ENCODE measurements around the gene ZNF697.
"Not testable (repeated sequence)": the region's sequence is repeated elsewhere in the genome, so short reads cannot be mapped to it uniquely, and the experiment has no call there.

Gene ZNF697

DNA sequence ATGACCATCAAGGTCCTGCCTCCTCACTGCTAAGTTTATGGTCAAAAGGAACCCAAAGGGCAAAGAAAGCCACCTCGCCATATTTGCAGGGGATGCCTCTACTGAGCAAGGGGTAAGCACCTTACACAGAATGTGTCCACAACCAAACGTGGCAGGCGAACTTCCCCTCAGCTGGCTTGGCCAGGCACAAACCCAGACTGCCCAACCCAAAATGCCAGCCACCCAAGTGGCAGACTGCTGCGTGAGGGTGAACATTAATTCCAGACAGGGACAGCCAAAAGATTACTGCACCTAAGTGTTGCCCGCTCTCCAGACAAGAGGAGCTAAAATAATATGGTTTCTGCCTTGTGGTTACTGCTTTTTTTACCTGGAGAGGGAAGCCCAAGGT is 16.0 kb downstream of the ZNF697 start:
- in situ Hi-C loops (cut with HindIII; ENCODE audit: low sequenced_read_pairs), result no loop called here

DNA sequence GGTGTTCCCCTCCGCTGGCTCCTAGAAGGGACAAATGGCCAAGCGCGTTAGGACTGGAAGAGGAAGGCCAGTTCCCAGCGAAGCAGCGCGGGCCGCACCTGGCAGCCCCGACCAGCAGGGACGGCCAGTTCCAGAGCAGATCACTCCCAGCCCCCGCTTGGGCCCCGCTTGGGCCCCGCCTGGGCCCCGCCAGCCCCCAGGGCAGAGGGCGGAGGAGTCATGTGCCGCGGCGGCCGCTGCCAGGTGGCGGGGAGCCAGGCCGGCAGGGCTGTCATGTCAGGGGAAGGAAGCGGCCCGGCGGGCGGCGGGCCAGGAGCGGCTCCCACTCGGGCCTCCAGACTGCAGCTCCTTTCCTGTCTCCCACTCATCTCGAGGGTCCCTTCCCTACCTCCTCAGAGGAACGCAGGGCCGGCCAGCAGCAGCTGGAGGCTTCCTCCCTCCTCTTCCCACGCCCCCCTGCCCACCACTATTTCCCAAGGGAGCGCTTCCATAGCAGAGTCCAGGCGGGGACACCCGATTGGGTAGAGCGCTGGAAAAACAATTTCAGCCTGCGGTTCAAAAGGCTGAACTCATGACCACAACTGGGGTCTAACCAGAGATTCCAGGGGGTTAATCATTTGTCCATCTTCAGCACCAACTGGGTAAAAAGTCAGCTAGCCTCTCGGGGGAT is 16.5 kb downstream of the ZNF697 start:
- in situ Hi-C loops (cut with HindIII; ENCODE audit: low sequenced_read_pairs), result no loop called here

DNA sequence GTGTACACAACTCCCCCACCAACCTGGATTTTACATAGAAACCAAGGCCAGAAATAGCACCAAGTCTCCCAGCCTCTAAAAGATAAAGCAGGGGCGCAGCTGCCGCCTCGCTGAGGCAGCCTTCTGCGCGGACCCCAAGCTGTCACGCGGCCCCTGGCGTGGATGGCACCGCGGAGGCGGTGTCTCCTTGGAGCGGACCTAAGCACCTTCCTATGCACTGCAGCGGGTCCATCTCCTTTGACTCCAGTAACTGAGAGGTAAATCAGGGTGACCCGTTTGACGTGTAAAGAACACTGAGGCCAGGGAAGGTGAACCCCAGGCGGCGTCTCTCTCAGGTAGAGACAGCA is 17.0 kb downstream of the ZNF697 start:
- in situ Hi-C loops (cut with HindIII; ENCODE audit: low sequenced_read_pairs), result no loop called here

DNA sequence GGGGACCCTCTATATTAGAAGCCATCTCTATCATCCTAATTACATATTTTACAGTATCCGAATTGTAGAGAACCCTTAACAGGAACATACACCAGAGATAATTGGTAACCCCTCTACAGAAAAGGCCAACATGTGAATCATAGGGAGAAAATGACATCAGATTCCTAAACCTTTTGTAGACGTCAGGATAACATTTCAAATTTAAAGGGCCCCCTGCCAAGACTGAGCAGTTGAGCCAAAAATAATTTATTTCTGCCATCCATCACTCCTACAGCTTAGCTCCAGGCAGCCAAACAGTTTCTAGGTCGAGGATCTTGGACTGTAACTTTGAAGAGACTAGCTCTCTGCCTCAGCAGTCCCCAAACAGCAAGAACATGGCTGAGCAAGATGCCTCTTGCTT is 21.2 kb downstream of the ZNF697 start:
- in situ Hi-C loops (cut with HindIII; ENCODE audit: low sequenced_read_pairs), result no loop called here

DNA sequence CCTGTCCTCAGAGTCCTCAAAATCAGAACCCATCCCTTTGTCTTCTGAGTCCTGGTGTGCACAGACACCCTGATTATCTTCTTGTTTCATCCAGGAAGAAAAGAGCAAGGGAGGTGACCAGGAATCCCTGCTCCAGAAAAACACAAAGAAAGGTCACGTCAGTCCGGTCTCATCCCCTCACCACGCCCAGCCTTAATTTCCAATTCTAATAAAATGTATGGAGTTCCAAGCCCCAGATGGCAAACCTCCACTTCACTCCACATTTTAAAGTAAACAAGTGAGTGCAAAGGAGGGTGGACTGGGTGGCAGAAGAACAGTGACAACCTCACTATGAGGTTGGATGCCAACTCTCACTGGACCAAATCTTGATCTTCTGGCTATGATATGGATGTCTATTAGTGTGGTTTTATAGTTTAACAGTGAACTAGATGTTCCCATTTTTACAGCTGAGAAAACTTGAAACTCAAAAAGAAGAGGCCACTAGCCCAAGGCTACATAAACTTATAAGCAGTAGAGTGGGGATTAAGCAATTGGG is 22.0 kb downstream of the ZNF697 start:
- in situ Hi-C loops (cut with HindIII; ENCODE audit: low sequenced_read_pairs), result no loop called here

DNA sequence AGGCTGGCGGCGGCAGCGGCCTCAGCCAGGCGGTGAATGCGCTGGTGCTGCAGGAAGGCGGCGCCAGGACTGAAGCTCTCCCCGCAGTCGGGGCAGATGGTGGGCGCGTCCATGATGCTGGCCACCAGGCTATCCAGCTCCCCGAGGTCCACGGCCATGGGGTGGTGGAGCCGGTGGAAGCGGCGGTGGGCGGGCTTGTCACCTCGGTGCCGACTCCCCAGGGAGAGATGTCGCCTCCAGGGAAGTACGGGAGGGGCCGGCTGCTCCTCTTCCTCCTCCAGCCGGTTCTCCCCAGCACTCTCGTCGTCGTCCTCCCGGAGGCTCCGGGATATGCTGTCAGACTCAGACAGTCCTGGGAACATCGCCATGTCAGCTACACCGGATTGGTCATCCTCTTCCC is 24.4 kb downstream of the ZNF697 start:
- in situ Hi-C loops (cut with HindIII; ENCODE audit: low sequenced_read_pairs), result no loop called here

DNA sequence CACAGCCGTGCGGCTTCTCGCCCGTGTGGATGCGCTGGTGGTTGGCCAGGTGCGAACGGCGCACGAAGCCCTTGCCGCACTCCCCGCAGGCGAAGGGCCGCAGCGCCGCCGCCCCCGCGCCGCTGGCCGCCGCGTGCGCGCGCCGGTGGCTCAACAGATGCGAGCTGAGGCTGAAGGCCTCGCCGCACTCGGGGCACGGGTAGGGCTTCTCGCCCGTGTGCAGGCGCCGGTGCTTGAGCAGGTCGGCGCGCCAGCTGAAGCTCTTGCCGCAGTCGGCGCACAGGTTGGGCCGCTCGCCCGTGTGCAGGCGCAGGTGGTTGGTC is 24.9 kb downstream of the ZNF697 start:
- in situ Hi-C loops (cut with HindIII; ENCODE audit: low sequenced_read_pairs), result no loop called here

DNA sequence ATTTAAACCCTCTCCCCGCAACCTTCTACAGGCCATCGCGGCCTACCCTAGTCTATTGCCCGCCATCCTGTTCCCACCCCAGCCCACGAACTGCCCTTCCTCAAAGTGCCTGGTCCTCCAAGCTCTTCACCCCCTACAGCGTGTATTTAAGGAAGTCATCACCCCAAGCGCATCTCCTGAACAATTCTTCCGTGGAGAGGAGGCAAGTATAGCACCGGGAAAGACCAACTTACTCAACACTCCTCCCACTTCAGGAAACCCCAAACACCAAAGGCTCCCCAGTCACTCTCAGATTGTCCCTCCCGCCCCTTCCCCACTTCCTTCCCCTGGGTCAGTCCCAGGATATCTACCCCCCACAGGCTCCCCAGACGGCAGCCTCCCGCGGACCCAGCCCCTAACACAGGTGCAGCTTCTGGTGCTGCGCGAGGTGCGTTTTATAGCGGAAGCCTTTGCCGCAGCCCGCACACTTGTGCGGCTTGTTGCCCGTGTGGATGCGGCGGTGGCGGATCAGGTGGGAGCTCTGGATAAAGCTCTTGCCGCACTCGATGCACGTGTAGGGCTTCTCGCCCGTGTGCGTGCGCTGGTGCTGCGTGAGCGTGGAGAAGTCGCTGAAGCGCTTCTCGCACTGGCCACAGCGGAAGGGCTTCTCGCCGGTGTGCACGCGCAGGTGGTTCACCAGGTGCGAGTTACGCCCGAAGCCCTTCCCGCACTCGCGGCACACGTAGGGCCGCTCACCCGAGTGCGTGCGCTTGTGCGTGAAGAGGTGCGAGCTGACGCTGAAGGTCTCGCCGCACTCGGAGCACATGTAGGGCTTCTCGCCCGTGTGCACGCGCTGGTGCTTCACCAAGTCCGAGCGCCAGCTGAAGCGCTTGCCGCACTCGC is 25.5 kb downstream of the ZNF697 start:
- in situ Hi-C loops (cut with HindIII; ENCODE audit: low sequenced_read_pairs), result no loop called here

DNA sequence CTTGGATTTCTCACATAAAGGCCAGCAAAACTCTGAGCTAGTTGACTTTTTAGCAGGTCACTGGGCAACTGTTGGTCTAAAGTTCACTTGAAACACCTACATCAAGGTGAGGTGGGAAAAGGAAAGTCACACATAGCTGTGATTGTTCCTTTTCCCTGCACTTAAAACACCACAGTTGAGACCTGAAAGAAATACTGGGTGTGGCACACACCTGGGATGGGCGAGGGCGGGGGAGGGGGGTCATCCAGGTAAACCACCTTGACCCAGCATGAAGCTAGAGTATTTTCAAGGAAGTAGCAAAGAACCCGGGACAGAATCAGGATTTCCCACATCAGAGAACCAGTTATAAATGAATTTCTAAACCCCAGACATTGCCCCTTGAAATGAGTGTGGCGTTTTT is 26.4 kb downstream of the ZNF697 start:
- in situ Hi-C loops (cut with HindIII; ENCODE audit: low sequenced_read_pairs), result no loop called here

DNA sequence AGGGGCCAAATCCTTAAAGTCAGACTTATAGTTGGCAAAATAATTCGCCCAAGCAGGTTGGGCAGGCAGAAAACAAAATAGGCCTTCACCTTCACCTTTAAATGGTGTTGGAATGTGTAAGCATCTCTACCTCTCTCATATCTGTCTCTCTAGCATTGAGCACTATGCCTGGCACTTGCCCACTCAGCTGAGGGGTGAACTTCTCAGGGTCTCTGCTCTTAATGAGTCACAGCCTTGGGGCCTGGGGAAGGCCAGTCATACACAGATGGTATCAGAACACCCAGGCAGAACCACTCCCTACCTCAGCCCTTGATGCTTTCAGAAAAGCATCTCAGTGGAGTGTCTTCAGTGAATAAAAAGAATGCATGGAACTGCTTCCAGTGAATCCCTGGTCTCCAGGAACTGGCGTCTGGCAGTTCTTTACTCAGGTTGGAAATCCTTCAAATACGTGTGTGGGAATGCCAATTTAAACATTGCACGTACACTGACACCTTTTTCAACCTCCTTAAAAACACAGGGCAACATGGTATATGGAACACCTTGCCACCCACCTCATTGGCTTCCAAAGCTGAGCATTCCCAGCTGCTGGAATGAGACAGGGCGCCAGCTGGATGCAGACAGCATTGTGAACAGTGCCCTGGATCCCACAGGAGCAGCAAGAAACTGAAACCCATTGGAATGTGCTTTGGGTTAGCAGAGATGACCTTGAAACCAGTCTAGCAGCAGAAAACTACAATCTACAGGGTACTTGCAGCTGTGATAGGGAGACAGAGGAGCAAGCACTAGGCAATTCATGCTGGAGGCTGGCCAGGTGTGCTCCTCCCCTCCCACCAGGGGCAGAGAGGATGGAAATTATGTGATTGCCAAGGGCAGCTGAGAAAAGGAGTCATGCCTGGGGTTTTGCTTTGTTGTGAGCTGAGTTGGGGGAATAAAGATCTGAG is 30.0 kb downstream of the ZNF697 start:
- in situ Hi-C loops (cut with HindIII; ENCODE audit: low sequenced_read_pairs), result no loop called here

DNA sequence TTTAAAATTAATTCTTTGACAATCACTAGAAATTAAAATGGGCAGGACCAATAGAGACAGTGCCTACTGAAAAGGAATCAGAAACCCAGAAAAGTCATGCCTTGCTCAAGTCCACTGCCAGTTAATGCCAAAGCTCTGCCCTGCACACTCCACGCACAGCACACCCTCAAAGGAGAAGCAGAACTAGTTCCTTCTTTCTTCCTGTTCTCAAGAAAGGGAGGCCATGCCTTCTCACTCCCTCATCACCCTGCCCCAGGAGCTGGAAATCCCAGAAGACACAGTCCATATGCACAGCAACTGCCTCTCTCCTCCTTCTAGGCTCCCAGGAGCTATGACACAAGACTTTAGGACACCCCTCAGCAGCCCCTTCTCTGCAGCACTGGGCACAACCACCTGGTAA is 31.3 kb downstream of the ZNF697 start:
- in situ Hi-C loops (cut with HindIII; ENCODE audit: low sequenced_read_pairs), result not testable (repeated sequence)

DNA sequence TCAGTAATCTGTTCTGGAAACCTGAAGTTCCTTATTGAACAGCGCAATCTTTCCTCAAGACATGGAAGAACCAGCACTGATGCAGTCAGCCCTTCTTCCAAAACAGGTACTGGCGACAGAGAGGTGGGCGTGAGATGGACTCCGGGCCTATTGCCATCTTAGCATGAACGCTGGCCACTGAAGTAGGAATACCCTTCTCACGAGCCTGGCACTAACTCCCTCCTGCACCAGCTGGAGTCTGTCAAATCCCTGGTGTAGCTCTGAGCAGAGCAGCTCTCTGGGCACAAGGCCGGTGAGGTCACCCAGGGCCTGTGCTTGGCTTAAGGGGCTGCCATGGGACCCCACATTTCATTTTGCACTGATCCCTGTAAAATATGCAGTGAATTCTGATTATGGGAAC is 33.0 kb downstream of the ZNF697 start:
- in situ Hi-C loops (cut with HindIII; ENCODE audit: low sequenced_read_pairs), result not testable (repeated sequence)

DNA sequence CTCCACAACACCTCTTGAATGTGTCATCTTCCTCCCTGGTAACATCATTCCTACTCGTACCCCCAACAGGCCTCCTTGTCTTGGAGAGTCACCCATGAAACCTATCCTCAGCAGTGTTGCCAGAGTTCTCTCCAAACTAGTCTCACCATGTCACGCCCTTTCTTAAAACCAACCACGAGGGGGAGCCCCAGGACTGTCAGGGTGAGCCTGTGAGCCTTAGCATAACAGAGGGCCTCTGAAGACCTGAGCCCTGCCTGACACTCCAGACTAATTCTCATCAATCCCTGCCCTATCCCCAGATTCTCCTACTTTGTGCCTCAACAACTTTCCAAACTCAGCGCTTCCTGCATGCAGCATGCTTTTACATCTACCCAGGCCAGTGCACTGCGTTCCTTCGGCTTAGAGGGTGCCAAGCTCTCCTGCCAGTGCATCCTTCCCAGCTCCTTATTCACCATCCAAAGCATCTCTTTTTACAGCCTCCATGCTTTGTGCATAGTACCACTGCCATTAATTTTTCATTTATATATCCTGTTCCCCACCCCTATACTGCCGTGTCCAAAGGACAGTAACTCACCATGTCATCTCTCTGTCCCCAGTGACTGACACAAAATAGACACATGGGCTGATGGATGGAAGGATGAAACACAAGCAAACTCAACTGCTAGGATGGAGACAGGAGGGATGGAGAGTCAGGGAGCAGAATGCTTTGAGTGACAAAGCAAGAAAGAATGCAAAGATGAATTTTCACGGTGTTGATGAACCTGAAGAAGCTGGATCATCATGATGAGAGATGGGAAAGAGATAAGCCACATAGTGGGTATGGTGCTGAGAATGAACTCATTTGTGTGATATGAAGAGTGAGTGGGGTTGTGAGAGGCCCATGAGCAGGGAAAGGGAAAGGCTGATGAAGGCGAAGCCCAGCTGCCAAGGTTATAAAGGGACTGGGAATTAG is 34.0 kb downstream of the ZNF697 start:
- in situ Hi-C loops (cut with HindIII; ENCODE audit: low sequenced_read_pairs), result no loop called here

DNA sequence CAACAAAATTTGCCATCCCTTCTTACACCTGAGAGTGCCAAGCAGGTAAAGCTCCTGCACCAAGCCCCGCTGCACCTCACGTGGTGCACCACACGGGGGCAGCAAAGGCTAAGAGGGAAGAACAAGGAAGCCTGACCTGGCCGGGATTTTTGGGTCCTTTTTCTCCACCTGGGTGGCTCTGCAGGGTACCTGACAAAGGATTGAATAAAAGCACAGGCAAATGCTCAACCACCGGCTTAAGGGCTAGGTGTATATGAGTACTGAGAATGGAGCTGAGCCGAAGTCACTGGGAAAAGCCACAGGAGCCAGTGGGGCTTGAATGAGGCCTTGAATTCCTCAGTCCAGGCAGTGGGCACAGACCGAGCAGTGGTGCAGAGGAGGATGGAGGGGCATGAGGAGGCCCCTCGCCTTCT is 36.4 kb downstream of the ZNF697 start:
- in situ Hi-C loops (cut with HindIII; ENCODE audit: low sequenced_read_pairs), result no loop called here

DNA sequence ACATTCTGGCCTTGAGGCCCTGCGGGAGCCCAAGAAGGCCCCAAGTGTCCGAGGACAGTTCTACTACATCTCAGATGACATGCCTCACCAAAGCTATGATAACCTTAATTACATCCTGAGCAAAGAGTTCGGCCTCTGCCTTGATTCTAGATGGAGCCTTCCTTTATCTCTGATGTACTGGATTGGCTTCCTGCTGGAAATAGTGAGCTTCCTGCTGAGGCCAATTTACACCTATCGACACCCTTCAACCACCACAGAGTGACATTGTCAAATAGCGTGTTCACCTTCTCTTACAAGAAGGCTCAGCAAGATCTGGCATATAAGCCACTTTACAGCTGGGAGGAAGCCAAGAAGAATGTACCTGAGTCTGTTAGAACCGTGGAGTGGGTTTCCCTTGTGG is 39.2 kb downstream of the ZNF697 start:
- in situ Hi-C loops (cut with HindIII; ENCODE audit: low sequenced_read_pairs), result not testable (repeated sequence)

DNA sequence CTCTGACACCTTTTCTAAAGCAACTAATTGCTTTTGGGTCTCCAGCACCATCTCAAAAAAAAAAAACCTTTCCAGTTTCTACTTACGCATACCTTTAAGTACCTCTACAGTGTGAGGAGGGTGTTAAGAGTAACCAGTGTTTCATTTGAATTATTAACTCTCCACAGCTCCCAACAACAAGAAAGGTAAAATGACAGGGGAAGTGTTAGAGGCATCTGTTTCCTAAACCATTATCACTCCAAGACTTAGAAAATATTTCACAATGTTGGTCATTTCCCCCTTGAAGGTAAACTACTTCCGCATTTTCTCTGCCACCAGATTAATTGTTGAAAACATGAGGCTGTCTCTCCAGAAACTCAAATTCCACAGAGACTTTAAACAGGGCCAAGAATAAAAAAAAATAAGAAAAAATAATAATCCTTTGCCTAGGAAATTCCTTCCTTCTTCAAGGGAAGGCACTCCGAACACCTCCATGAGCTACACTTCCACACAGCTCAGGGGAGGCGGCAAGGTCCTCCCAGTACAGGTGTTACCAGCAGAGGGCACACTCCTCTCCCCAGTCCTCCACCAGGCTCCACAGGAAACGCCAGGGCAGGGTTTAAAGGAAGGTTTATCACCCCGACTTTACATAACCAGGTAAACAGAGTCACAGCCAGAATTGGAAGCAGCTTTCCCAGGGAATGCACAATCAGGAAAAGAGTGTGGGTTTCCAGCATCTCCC is 40.8 kb downstream of the ZNF697 start:
- in situ Hi-C loops (cut with HindIII; ENCODE audit: low sequenced_read_pairs), result not testable (repeated sequence)

DNA sequence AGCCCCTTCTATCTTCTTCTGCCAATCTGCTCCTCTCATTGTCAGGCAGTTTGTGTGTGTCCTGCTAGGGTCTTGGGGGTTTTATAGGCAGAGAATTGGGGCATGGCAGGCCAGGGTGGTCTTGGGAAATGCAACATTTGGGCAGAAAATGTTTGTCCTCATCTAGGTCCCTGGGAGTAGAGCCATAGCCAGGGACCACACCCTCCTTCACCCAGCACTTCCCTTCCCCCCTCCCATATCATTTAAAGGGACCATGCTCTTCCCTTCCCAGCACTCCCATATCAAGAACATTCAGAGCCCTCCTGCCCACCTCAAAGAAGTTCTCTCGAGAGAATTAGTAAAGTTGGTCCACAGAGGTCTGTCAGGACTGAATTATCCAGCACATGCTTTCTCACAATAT is 41.7 kb downstream of the ZNF697 start:
- in situ Hi-C loops (cut with HindIII; ENCODE audit: low sequenced_read_pairs), result no loop called here

DNA sequence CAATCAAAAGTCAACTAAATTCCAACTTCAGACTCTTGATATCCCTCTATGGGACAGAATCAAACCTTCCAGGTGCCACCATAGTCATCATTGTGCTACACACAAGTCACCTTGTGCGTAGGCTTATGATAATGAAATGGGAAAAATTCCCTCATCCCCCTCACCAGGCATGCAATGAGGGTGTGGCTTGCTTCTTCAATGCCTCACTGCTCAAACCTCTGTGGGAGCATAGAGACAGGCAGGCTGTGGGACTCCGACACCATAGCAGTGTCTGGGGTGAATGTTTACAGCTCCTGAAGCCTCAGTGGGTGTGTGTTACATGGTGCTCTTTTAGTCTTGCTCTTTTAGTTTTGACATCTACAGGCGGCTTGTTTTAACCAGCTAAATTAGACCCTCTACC is 42.4 kb downstream of the ZNF697 start:
- in situ Hi-C loops (cut with HindIII; ENCODE audit: low sequenced_read_pairs), result no loop called here

DNA sequence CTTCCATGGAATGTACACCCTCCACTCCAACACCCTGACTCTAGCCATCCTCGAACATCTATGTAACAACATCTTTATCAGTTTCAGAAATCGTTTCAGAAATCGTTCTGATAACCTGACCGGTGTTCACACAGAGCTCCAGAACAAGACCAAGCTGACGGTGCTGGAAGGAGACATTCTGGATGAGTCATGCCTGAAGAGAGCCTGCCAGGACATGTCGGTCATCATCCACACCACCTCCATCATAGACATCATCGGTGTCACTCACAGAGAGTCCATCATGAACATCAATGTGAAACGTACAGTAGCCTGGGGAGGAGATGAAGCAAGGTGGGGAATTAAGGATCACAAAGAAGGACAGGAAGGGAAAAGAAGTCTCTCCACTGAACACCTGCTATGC is 43.0 kb downstream of the ZNF697 start:
- in situ Hi-C loops (cut with HindIII; ENCODE audit: low sequenced_read_pairs), result not testable (repeated sequence)

DNA sequence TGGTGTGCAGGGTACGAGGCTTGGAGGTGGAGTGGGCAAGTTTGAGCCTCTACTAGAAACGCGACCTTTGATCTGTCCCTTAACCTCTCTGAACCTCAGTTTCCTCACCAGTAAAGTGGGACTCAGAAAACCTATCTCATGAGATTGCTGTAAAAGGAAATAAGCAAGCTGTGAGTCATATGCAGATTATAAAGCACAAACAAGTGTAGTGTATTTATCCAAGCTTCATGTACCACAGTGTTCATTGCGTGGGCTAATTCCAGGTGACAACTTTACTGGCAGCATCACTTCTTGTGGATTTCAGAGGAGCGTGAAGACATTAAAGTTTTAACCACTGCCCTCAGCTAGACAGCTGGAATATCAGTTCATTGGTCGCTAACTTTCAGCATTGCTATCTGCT is 44.4 kb downstream of the ZNF697 start:
- in situ Hi-C loops (cut with HindIII; ENCODE audit: low sequenced_read_pairs), result no loop called here
